Activated CD8-positive, alpha-beta T cell treated with anti-CD3 and anti-CD28 coated beads, Interleukin-2, amount 10 ng/mL, durations not matched to agents 7 days and 5 days (primary cell): ENCODE data around the gene EXOSC5. TPM values are rescaled to one million over a fixed set of nuclear protein-coding genes. Genes with fewer than 3 reads are reported as not detected.

Experiments used
- total RNA-seq, 2 experiments: library from RNA; stranded (reverse); gene quantifications; one replicate each; pipeline ENCODE4 v1.2.3, GENCODE V29; 2021

Gene EXOSC5
- total RNA-seq, 2 experiments from 2014 or later, result 25.3 to 26.6 TPM

Other genes starting within 250 kb of the EXOSC5 start
- under 1 TPM; 0.83 to 0.95 TPM for gene CYP2S1, start 204.1 kb downstream of the EXOSC5 start, total RNA-seq
- gene AXL, start 178.1 kb downstream of the EXOSC5 start, total RNA-seq, result not detected
- 100 to 1,000 TPM; 332 to 340 TPM for gene HNRNPUL1, start 133.0 kb downstream of the EXOSC5 start, total RNA-seq
- gene CCDC97, start 87.2 kb downstream of the EXOSC5 start, total RNA-seq, result 10 to 100 TPM; 33.5 to 36.1 TPM
- 100 to 1,000 TPM; 210 to 231 TPM for gene TGFB1, start 43.4 kb downstream of the EXOSC5 start, total RNA-seq
- gene B9D2, start 33.2 kb downstream of the EXOSC5 start, total RNA-seq, result 10 to 100 TPM; 10.6 to 12.8 TPM
- gene TMEM91, start 20.8 kb downstream of the EXOSC5 start, total RNA-seq, result 1 to 10 TPM; 5.3 to 6.4 TPM
- 10 to 100 TPM; 15.8 to 24.5 TPM for gene BCKDHA, start 459 bp upstream of the EXOSC5 start, total RNA-seq
- 1 to 10 TPM; 2.9 to 5.2 TPM for gene B3GNT8, start 30.0 kb upstream of the EXOSC5 start, total RNA-seq
- gene DMAC2, start 42.6 kb upstream of the EXOSC5 start, total RNA-seq, result 10 to 100 TPM; 44.8 to 47.0 TPM
- not detected for gene ERICH4, start 45.8 kb upstream of the EXOSC5 start, total RNA-seq
- gene CEACAM21, start 178.8 kb upstream of the EXOSC5 start, total RNA-seq, result 10 to 100 TPM; 41.8 to 49.4 TPM
- not detected for gene CEACAM4, start 229.7 kb upstream of the EXOSC5 start, total RNA-seq